HG03045 (cell line): ENCODE measurements around the gene KNTC1.
"Not testable (repeated sequence)": the region's sequence is repeated elsewhere in the genome, so short reads cannot be mapped to it uniquely, and the experiment has no call there.

ENCODE experiments used
- ATAC-seq: cut with Tn5 transposase; IDR thresholded peaks from one replicate; pipeline ENCODE4 v1.9.1; 2021; ENCODE audit warnings: mild to moderate bottlenecking, moderate library complexity; ENCODE audit not compliant: unreplicated experiment

The KNTC1 gene

GRCh38 chr12:122558745-122559641, 31.9 kb downstream of the KNTC1 start:
- ATAC-seq = no peak

DNA sequence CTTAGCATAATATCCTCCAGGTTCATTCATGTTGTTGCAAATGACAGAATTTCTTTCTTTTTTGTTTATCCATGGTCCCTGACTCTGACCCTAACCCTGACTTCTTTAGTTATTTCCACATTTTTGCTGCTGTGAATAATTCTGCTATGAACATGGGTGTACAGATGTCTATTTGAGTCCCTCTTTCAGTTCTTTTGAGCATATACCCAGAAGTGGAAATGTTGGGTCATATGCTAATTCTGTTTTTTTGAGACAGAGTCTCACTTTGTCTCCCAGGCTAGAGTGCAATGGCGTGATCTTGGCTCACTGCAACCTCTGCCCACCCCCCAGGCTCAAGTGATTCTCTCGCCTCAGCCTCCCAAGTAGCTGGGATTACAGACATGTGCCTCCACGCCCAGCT, 33.1 kb downstream of the KNTC1 start:
- ATAC-seq = no peak

DNA sequence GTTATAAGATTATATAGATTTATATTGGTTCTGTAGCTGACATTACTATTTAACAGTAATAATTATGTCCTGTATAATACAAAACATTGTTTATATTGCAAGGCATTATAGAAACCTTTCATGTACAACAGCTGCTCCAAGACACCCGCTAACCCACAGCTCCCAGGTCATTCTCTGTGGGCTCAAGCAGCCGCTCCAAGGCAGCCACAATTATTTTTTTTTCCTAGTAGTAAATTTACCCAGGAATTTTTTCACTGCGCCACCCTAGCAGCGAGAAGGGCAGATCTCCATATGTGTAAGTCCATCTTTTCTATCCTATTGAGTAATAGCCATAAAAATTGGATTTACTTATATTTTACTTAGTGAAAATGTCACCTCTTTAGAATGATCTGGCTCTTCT, 36.3 kb downstream of the KNTC1 start:
- ATAC-seq = no peak

DNA sequence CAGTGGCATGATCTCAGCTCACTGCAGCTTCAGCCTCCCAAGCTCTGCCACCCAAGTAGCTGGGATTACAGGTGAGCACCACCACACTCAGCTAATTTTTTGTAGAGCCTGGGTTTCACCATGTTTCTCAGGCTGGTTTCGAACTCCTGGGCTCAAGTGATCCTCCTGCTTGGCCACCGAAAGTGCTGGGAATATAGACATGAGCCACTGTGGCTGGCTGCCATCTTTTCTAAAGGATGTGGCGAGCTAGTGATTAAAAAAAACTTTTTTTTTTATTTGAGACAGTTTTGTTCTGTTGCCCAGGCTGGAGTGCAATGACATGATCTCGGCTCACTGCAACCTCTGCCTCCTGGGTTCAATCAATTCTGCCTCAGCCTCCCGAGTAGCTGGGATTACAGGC, 39.8 kb downstream of the KNTC1 start:
- not testable (repeated sequence) for ATAC-seq

DNA sequence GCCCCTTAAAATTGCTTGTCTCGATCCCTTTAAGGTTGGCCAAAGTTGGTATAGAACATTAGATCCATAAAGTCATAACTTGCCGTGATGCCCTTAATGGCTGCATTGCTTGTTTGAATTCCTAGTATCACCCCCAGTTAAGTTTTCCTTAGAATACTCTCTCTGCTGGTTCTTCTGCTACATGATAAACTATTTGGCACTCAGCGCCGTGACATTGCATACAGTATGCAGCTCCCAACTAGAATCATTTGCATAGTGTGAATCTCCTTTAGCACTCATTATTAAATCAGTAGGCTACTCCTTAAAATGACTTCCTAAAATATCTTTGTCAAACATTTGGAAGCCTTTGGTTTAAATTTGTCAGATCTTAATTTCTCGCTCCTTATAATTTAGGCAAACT, 42.2 kb downstream of the KNTC1 start:
- no peak for ATAC-seq

DNA sequence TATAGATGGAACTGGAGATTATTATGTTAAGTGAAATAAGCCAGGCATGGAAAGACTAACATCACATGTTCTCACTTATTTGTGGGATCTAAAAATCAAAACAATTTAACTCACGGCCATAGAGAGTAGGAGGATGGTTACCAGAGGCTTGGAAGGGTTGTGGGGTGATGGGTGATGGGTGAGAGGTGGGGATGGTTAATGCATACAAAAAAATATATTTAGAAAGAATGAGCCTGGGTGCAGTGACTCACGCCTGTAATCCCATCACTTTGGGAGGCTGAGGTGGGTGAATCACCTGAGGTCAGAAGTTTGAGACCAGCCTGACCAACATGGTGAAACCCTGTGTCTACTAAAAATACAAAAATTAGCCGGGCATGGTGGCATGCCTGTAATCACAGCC, 43.0 kb downstream of the KNTC1 start:
- ATAC-seq = not testable (repeated sequence)

DNA sequence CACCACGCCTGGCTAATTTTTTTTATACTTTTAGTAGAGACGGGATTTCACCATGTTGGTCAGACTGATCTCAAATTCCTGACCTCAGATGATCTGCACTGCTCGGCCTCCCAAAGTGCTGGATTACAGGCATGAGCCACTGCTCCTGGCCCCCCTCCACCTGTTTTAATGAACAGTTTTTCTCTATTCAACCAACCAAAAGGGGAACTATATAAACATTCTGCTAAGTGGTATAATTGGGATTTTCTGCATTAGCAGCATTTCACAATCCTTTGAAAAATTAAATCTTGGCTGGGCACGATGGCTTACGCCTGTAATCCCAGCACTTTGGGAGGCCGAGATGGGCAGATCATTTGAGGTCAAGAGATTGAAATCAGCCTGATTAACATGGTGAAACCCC, 44.8 kb downstream of the KNTC1 start:
- ATAC-seq = no peak

DNA sequence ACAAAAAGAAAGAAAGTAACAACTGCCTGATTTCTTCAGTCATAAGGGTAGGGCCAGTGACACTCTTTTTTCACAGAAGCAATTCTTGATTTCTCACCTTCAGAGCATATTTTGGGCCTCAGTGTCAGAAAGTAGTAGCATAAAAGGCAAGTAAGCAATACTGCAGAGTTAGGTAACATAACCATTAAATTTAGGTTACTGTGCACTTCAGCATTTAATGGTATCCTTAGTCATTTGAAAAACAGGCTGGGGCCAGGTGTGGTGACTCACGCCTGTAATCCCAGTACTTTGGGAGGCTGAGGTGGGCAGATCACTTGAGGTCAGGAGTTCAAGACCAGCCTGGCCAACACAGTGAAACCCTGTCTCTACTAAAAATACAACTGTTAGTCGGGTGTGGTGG, 56.2 kb downstream of the KNTC1 start:
- ATAC-seq = not testable (repeated sequence)

GRCh38 chr12:122584177-122584863, 57.3 kb downstream of the KNTC1 start:
- ATAC-seq = no peak

- ATAC-seq = no peak
Measured at GRCh38 chr12:122590990-122591389, 63.9 kb downstream of the KNTC1 start.

DNA sequence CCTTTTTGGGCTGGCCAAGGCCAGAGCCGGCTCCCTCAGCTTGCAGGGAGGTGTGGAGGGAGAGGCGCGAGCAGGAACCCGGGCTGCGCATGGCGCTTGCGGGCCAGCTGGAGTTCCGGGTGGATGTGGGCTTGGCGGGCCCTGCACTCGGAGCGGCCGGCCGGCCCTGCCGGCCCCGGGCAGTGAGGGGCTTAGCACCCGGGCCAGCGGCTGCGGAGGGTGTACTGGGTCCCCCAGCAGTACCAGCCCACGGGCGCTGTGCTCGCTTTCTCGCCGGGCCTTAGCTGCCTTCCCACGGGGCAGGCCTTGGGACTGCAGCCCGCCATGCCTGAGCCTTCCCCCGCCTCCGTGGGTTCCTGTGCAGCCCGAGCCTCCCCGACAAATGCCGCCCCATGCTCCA, 64.9 kb downstream of the KNTC1 start:
- not testable (repeated sequence) for ATAC-seq

DNA sequence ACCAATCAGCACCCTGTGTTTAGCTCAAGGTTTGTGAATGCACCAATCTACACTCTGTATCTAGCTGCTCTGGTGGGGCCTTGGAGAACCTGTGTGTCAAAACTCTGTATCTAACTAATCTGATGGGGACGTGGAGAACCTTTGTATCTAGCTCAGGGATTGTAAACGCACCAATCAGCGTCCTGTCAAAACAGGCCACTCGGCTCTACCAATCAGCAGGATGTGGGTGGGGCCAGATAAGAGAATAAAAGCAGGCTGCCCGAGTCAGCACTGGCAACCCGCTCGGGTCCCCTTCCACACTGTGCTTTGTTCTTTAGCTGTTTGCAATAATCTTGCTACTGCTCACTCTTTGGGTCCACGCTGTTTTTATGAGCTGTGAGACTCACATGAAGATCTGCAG, 65.5 kb downstream of the KNTC1 start:
- ATAC-seq = not testable (repeated sequence)

DNA sequence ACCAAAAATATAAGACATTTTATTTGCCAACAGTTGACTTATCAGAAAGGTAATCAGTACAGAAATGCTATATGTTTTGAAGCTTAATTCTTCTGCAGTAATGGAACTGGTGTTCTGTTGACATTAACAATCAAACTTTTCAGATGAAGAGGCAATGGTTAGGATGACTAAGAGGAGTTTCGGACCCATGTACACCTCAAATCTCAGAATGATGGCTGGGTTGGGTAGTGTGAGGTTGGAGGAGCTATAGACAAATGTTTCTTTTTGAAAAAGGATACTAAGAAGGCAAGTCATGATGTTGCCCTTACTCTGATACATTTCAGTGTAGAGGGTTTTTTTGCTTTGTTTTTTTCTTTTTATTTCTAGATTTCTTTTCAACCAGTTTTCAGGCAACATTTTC, 66.9 kb downstream of the KNTC1 start:
- ATAC-seq = no peak

DNA sequence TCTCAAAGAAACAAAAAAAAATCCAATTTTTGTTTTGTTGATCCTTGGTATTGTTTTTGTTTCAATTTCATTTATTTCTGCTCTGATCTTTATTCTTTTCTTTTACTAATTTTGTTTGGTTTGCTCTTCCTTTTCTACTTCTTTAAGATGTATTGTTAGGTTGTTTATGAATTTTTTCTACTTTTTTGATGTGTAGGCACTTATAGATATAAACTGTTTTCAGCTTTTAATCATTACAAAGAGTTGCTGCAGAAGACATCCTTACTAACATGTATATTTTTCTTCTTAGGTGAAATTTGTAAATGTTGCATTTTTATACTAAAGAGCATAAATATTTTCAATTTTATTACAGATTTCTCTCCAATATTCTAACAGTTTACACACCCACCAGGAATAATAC, 69.8 kb downstream of the KNTC1 start:
- ATAC-seq = no peak

GRCh38 chr12:122602456-122602855, 75.4 kb downstream of the KNTC1 start:
- no peak for ATAC-seq

DNA sequence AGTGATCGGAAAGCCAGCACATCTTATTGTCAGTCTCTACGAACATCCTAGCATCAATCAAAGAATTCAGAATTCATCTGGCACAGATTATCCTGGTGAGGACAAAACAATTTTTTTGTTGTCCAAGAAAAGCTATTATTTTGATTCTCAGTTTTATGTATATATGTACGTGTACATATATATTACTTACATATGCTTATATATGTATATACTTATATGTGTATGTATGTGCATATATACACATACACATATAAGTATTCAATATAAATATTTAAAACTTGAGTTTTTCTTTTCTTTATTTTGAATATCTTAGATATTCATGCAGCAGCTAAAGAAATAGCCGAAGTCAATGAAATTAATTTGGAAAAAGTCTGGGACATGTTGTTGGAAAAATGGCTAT, 77.9 kb downstream of the KNTC1 start:
- ATAC-seq = no peak

GRCh38 chr12:122609732-122610131, 82.7 kb downstream of the KNTC1 start:
- no peak for ATAC-seq

DNA sequence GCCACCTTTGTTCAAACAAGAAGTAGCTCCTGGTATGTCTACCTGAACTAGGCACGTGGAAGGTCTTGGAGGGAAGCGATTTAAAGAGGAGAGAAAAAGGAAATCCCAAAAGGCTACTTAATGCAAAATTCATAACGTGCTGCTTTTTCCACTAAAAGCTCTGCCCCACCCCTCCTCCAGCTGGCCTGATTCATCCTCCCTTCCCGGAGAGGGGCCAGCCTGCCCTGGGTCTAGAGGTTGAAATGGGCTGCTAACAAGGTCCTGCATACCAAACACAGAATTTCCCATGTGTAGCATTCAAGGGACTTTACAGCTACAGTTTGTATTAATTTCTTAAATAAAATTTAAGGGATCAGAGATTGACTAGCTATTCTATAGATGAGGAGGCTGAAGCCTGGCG, 83.2 kb downstream of the KNTC1 start:
- ATAC-seq = no peak

- no peak for ATAC-seq
Measured at GRCh38 chr12:122610911-122611310, 83.9 kb downstream of the KNTC1 start.

- ATAC-seq = no peak
Measured at GRCh38 chr12:122614839-122615238, 87.8 kb downstream of the KNTC1 start.

GRCh38 chr12:122615780-122616179, 88.7 kb downstream of the KNTC1 start:
- ATAC-seq = no peak

DNA sequence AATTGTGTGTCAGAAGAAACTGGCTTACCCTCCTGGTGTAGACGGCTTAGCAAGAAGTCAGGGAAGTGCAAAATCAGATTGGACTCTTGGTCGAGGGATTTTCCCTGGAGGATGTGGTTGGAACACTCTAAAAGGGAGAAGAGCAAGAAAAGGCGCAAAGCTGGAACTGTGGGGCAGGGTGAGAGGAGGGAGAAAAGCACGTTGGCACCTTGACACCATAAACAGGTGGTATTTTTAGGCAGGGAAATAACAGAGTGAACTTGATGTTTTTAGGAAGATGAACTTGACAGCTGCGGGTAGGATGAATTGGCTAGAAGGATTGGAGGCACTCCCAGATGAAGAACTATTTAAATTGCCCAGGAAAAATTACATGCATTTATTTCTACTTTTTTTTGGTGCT, 108.4 kb downstream of the KNTC1 start:
- ATAC-seq = no peak
